ENCODE measurements around the gene IPO4.

DNA sequence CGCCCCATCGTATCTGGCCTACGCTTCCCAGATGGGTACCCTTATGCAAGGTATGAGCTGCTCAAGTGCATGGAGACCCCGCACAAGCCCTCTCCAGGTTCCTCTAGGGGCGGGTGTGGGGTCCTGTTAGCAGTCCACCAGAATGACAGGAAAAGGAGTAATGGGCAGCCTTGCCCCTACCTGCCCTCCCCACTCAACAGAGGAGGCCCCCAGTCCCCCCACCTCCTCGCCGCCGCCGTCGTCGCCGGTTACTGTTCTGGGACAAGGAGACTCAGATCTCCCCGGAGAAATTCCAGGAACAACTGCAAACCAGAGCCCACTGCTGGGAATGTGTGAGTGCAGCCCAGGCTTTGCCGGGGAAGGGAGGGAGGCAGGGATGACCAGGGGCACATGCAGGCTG, 10.7 kb downstream of the IPO4 start:
- TF ChIP-seq CTCF (IDR thresholded peaks at IDR 0.05) (no peak), POLR2A (IDR thresholded peaks at IDR 0.05) (no peak)
